Activated naive CD8-positive, alpha-beta T cell treated with anti-CD3 and anti-CD28 coated beads, Interleukin-2, amount 10 ng/mL, durations not matched to agents 7 days and 5 days (primary cell): ENCODE results near the gene RNF212. TPM values are rescaled to one million over a fixed set of nuclear protein-coding genes. Genes with fewer than 3 reads are reported as not detected.

ENCODE experiments used
- ATAC-seq: fragments of 150-1000 bp; cut with Tn5 transposase; one replicate; pipeline ENCODE4 v1.10.0; 2021; ENCODE audit warnings: low read depth, moderate library complexity
- POLR2A ChIA-PET: fragments of 350-600 bp; sonication (Branson Sonifier 250); formaldehyde crosslinking; loops from one replicate; lab custom pipeline; 2021; ENCODE audit warnings: antibody characterized with exemption; lab: Charles Lee
- DNase-seq: peaks from one replicate; pipeline ENCODE4 v3.0.0; 2021
- H3K27ac Mint-ChIP-seq: one replicate; pipeline ENCODE4 v1.8.0; 2022; ENCODE audit warnings: mild to moderate bottlenecking, mixed read lengths
- H3K27me3 Mint-ChIP-seq: one replicate; pipeline ENCODE4 v1.8.0; 2022; ENCODE audit warnings: mild to moderate bottlenecking, moderate library complexity, mixed read lengths
- H3K36me3 Mint-ChIP-seq: one replicate; pipeline ENCODE4 v1.8.0; 2021; ENCODE audit warnings: mild to moderate bottlenecking, mixed read lengths
- H3K4me1 Mint-ChIP-seq: one replicate; pipeline ENCODE4 v1.8.0; 2021; ENCODE audit warnings: mixed read lengths
- H3K4me3 Mint-ChIP-seq: one replicate; pipeline ENCODE4 v1.8.0; 2022; ENCODE audit warnings: mild to moderate bottlenecking, moderate library complexity, mixed read lengths
- H3K9me3 Mint-ChIP-seq: one replicate; pipeline ENCODE4 v1.8.0; 2021; ENCODE audit warnings: mixed read lengths
- total RNA-seq, 2 experiments: library from RNA; stranded (reverse); gene quantifications; one replicate each; pipeline ENCODE4 v1.2.3, GENCODE V29; 2021

The RNF212 gene
- total RNA-seq, 2 experiments from 2014 or later, result 7.3 to 8.1 TPM

DNA sequence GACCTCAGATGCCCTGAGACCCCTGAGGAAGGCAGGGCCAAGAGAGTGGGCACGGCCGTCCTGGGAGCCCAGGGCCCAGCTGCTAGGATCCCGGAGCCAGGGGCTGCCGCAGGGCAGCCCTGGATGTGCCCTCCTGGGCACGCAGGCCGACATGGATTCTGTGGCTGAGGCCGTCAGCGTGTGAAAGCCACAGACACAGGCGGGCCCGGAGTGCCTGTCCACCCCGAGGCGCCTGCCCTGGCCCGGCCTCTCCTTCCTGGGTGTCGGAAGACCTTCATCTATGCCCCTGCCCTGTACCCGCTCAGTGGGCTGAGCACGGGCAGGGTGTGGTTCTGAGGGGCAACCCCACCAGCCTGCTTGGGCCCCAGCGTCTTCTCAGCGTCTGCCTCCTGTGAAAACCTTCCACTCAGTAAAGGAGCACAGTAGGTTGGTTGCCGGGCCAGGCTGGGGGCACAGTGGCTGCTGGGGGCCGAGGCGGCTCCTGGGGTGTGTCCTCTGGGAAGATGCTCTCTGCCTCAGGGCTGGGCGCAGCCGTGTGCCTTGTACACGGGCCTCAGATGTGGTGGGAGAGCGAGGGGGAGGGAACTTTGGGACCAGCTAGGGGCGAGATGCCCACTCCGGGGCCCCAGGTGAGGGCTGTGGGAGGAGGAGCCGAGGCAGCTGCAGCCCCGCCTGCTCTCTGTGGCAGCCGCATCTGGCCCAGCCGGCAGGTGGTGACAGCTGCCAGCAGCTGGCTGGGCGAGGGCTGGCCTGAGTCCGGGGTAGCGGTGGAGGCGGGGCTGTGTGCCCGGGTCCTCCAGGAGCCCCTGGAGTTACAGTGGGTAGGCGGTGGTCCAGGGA lies 81.2 kb downstream of the RNF212 start:
- Mint-ChIP-seq H3K9me3 (no peaks in the 10 kb centered on the region), H3K36me3 (no peaks in the 10 kb centered on the region), H3K27ac (no peak overlapping the region), H3K4me1 (no peaks in the 10 kb centered on the region), H3K27me3 (no peaks in the 10 kb centered on the region), H3K4me3 (no peak overlapping the region)
- ATAC-seq, result peak; percentile 35
- DNase-seq, result no peak
- POLR2A ChIA-PET, result no interaction called here

DNA sequence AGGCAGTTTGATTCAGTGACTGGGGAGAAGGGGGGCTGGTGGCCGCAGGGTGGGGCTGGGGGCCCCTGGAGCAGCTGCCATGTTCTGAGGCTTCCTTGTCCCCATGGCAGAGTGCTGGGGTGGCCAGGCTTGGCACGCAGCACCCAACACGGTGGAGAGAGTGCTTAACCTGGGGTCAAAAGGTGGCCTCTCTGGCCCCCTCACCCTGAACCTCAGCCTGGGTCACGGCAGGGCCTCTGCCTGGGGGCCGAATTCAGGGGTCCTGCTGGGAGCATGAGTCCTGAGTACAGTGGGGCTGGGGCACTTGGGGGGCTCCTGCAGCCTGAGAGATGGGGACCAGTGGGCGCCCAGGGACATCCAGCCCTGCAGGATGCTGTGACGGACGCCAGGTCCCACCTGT lies 82.0 kb downstream of the RNF212 start:
- no peaks in the 10 kb centered on the region for H3K4me1 Mint-ChIP-seq
- H3K9me3 Mint-ChIP-seq, result no peaks in the 10 kb centered on the region
- DNase-seq (no peak), ATAC-seq (no peak)
- no peak overlapping the region for H3K4me3 Mint-ChIP-seq
- no peaks in the 10 kb centered on the region for H3K27me3 Mint-ChIP-seq
- POLR2A ChIA-PET, result no interaction called here
- H3K27ac Mint-ChIP-seq, result no peak overlapping the region
- H3K36me3 Mint-ChIP-seq, result no peaks in the 10 kb centered on the region

DNA sequence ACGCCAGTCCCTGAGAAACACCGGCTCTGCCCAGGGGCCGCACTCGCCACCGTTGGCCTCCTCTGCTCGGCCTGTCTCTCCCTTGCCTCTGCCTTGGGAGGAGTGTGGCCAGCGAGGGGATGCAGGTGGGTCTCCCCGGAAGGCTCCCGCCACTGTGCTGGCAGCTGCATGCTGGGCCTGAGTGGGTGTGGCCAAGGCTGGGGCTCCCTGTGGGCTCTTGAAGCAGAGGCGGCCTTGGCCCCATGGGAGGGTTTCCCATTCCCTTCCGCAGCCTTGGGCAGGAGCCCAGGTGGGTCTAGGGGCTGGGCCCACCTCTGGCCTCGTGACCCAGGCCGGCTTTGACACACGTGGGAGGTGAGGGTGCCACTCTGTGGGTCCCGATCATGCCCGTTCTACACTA lies 82.8 kb downstream of the RNF212 start:
- H3K9me3 Mint-ChIP-seq, result no peaks in the 10 kb centered on the region
- no peak overlapping the region for H3K4me3 Mint-ChIP-seq
- no peak overlapping the region for H3K27ac Mint-ChIP-seq
- H3K36me3 Mint-ChIP-seq, result no peaks in the 10 kb centered on the region
- DNase-seq (no peak), ATAC-seq (no peak)
- H3K4me1 Mint-ChIP-seq, result peaks cover 2% of the 10 kb centered on the region
- no peaks in the 10 kb centered on the region for H3K27me3 Mint-ChIP-seq
- POLR2A ChIA-PET, result no interaction called here

DNA sequence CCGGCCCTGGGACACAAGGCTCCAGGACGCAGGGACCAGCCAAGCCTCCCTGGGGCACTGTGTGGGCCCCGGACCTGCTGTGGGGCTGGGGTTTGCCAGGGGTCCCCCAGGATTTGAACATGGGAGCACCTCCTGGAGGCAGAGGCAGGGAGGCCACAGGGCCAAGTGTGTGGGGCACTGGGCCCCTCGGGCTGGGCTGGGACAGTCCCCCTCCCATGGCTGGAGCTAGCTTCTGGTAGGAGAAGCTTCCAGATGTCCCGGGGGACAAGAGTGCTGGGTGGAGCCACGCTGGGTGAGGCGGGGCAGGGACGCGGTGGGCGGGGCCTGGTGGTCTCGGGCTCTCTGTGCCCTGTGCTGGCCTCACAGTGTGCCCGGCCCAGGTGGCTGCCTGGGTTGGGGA lies 83.3 kb downstream of the RNF212 start:
- H3K9me3 Mint-ChIP-seq, result no peaks in the 10 kb centered on the region
- DNase-seq (no peak), ATAC-seq (no peak)
- H3K4me1 Mint-ChIP-seq, result peaks cover 2% of the 10 kb centered on the region
- no peaks in the 10 kb centered on the region for H3K27me3 Mint-ChIP-seq
- H3K36me3 Mint-ChIP-seq, result peaks cover 4% of the 10 kb centered on the region
- POLR2A ChIA-PET, result no interaction called here
- no peak overlapping the region for H3K27ac Mint-ChIP-seq
- no peak overlapping the region for H3K4me3 Mint-ChIP-seq

DNA sequence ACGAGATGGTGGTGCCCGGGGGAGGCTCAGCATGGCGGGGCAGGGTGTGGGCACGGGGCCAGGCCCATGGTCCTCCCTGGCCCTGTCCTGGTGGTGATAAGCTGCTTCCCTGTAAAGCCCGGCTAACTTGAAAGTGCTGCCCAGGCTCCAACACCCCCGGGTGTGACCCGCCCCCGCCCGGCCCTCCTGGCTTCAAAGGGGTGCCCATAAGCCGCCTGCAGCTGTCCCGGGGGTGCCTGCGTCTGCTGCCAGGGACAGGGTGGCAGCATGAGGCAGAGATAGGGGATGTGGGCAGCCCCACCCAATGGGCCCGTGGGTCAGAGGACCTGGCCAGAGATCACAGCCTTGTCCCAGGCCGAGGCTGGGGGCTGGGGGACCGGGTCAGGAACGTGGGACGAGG lies 83.8 kb downstream of the RNF212 start:
- POLR2A ChIA-PET, result no interaction called here
- DNase-seq (no peak), ATAC-seq (no peak)

DNA sequence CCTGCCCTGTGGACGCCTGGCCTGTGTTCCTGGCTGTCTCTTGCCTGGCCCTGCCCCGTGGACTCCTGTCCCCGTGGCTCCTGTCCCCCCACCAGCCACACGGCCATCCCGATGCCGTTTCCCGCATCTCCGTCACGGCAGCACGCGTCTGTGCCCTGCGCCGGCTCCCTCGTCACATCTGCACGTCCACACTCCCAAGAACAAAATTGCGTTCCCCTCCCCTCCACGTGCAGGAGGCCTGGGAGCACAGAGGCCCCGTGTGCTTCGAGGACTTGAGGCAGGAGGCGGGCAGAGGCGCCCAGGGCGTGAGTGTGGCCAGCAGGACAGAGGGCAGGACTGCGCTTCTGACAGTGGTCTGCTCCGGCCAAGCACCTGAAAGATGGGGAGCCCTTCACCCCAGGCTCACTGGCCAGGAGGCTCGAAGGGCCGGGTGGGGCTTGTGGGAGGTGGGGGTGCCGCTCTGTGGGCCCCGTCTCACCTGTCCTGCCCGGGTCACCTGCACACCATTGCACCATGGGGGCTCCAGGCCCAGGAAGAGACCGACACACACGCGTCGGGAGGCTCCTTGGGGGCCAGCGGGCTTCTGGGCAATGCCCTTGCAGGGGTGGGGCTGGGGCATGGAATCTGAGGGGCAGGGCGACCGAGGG lies 84.7 kb downstream of the RNF212 start:
- H3K4me1 Mint-ChIP-seq, result peaks cover 2% of the 10 kb centered on the region
- H3K36me3 Mint-ChIP-seq, result peaks cover 4% of the 10 kb centered on the region
- POLR2A ChIA-PET, result no interaction called here
- no peak overlapping the region for H3K27ac Mint-ChIP-seq
- no peak for ATAC-seq
- H3K9me3 Mint-ChIP-seq, result no peaks in the 10 kb centered on the region
- no peak overlapping the region for H3K4me3 Mint-ChIP-seq
- DNase-seq, result no peak
- H3K27me3 Mint-ChIP-seq, result no peaks in the 10 kb centered on the region

More for the DNA sequence above, 83.8 kb downstream of the RNF212 start:
- Mint-ChIP-seq H3K9me3 (no peaks in the 10 kb centered on the region), H3K27me3 (no peaks in the 10 kb centered on the region), H3K4me3 (no peak overlapping the region), H3K4me1 (peaks cover 2% of the 10 kb centered on the region), H3K27ac (no peak overlapping the region), H3K36me3 (peaks cover 4% of the 10 kb centered on the region)

DNA sequence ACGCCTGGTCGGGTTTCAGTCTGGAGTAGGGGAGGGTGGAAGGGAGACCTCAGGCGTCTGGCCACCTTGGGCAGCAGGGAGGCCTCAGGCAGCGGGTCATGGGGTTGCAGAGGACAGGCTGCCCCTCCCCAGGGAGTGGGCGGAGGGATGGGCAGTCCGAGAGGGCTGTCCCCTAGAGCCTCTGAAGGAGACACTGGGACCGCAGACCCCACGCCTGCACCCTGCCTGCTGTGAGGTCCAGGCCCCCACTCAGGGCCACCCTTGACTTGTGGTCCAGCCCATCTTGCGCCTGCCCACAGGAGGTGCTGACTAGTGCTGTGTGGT lies 85.5 kb downstream of the RNF212 start:
- POLR2A ChIA-PET, result no interaction called here
- Mint-ChIP-seq H3K36me3 (peaks cover 4% of the 10 kb centered on the region), H3K9me3 (no peaks in the 10 kb centered on the region), H3K27me3 (no peaks in the 10 kb centered on the region), H3K27ac (no peak overlapping the region), H3K4me1 (peaks cover 2% of the 10 kb centered on the region), H3K4me3 (no peak overlapping the region)
- DNase-seq (no peak), ATAC-seq (no peak)

DNA sequence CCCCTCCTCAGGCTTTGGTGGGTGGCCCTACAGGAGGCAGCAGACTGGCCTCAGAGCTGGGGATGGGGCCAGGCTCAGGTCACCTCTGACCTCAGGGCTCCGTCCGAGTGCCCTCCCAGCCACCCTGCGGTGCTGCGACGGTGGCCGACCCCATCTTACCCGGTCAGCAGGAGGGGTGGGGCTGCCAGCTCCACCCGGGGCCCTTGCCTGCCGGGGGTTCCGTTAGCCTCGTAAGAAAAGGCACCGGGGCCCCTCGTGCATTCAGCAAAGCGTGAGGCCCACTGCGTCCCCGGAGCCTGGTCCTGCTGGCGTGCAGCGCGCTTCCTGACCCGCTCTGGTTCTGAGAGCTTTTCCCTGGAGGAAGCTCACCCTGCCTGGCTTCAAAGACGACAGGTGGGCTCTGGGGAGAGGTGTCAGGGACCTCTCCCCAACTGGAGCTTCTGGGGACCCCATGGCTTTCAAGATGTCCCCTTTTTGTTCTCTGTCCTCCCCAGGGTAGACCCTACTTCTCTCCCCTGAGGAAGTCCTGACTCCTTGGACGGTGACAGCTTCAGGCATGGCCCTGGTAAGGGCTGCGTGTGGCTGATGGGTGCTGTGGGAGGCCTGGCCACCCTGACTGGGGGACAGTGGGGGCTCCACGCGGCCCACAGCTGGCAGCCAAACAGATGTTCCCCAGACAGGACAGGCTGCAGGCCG lies 86.0 kb downstream of the RNF212 start:
- H3K4me1 Mint-ChIP-seq, result peaks cover 2% of the 10 kb centered on the region
- H3K4me3 Mint-ChIP-seq, result no peak overlapping the region
- H3K9me3 Mint-ChIP-seq, result no peaks in the 10 kb centered on the region
- DNase-seq (no peak), ATAC-seq (no peak)
- POLR2A ChIA-PET, result no interaction called here
- no peaks in the 10 kb centered on the region for H3K27me3 Mint-ChIP-seq
- H3K36me3 Mint-ChIP-seq, result peaks cover 4% of the 10 kb centered on the region
- H3K27ac Mint-ChIP-seq, result no peak overlapping the region

DNA sequence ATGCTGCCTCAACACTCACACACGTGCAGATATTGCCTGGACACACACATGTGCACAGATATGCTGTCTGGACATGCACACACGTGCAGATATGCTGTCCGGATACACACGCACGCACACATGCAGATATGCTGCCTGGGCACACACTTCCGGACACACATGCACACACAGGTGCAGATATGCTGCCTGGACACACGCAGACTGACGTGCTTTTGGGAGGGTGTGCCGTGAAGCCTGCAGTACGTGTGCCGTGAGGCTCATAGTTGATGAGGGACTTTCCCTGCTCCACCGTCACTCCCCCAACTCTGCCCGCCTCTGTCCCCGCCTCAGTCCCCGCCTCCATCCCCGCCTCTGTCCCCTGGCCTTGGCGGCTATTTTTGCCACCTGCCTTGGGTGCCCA lies 87.2 kb downstream of the RNF212 start:
- peaks cover 4% of the 10 kb centered on the region for H3K36me3 Mint-ChIP-seq
- POLR2A ChIA-PET, result no interaction called here
- peaks cover 2% of the 10 kb centered on the region for H3K4me1 Mint-ChIP-seq
- no peak overlapping the region for H3K27ac Mint-ChIP-seq
- DNase-seq (no peak), ATAC-seq (peak; percentile 53)
- no peak overlapping the region for H3K4me3 Mint-ChIP-seq
- no peaks in the 10 kb centered on the region for H3K9me3 Mint-ChIP-seq
- no peaks in the 10 kb centered on the region for H3K27me3 Mint-ChIP-seq

DNA sequence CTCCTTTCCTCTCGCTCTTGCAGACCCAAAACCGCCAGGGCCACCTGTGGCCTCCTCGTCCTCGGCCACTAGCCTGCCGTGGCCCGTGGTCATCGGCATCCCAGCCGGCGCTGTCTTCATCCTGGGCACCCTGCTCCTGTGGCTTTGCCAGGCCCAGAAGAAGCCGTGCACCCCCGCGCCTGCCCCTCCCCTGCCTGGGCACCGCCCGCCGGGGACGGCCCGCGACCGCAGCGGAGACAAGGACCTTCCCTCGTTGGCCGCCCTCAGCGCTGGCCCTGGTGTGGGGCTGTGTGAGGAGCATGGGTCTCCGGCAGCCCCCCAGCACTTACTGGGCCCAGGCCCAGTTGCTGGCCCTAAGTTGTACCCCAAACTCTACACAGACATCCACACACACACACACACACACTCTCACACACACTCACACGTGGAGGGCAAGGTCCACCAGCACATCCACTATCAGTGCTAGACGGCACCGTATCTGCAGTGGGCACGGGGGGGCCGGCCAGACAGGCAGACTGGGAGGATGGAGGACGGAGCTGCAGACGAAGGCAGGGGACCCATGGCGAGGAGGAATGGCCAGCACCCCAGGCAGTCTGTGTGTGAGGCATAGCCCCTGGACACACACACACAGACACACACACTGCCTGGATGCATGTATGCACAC lies 88.3 kb downstream of the RNF212 start:
- Mint-ChIP-seq H3K36me3 (peaks cover 4% of the 10 kb centered on the region), H3K4me1 (peaks cover 2% of the 10 kb centered on the region), H3K27me3 (no peaks in the 10 kb centered on the region), H3K4me3 (no peak overlapping the region), H3K9me3 (no peaks in the 10 kb centered on the region), H3K27ac (peak overlapping the region; percentile 52)
- POLR2A ChIA-PET, result no interaction called here
- DNase-seq, result no peak
- ATAC-seq, result no peak

DNA sequence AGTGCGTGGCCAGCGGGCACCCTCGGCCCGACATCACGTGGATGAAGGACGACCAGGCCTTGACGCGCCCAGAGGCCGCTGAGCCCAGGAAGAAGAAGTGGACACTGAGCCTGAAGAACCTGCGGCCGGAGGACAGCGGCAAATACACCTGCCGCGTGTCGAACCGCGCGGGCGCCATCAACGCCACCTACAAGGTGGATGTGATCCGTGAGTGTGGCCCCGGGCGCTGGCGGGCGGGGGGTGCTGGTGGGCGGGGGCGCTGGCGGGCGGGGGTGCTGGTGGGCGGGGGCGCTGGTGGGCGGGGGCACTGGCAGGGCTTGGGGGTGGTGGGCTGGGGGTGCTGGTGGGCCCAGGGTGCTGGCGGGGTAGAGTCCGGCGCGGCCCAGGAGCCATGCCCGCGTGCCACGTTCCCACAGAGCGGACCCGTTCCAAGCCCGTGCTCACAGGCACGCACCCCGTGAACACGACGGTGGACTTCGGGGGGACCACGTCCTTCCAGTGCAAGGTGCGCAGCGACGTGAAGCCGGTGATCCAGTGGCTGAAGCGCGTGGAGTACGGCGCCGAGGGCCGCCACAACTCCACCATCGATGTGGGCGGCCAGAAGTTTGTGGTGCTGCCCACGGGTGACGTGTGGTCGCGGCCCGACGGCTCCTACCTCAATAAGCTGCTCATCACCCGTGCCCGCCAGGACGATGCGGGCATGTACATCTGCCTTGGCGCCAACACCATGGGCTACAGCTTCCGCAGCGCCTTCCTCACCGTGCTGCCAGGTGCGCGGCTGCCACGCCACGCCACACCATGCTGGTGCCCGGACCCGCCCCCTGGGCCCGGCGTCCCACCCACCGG lies 89.2 kb downstream of the RNF212 start:
- Mint-ChIP-seq H3K9me3 (no peaks in the 10 kb centered on the region), H3K36me3 (peaks cover 4% of the 10 kb centered on the region), H3K4me3 (no peak overlapping the region), H3K27ac (no peak overlapping the region), H3K4me1 (peaks cover 2% of the 10 kb centered on the region), H3K27me3 (no peaks in the 10 kb centered on the region)
- DNase-seq, result no peak
- POLR2A ChIA-PET, result no interaction called here
- no peak for ATAC-seq

DNA sequence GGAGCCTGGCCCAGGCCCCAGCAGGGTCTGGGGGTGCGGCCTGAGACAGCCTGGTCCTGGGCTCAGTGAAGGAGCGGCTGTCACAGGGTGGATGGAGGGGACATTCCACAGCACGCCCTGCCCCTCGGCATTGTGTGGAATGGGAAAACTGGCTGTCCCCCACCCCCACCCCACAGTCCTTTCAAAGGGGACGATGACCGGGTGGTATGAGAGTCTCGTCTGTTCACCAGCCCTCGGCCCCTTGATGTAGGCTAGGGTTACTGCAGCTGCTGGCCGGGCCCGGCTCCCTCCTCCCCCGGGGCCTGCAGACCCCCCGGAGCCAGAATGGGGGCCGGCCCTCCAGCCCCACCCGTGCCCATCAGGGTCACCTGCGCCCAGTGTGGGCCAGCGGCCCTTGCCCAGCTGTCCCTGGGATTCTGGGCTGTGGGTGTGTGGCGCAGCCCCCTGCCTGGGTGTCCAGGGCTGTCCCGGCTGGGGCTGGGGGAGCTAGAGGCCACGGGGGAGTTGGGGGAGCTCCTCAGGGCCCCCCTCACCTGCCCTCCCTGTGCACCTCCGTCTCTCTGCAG lies 90.2 kb downstream of the RNF212 start:
- ATAC-seq (no peak), DNase-seq (no peak)
- Mint-ChIP-seq H3K27me3 (no peaks in the 10 kb centered on the region), H3K9me3 (no peaks in the 10 kb centered on the region), H3K4me3 (no peak overlapping the region), H3K4me1 (peaks cover 2% of the 10 kb centered on the region), H3K36me3 (peaks cover 4% of the 10 kb centered on the region), H3K27ac (no peak overlapping the region)
- POLR2A ChIA-PET, result no interaction called here

DNA sequence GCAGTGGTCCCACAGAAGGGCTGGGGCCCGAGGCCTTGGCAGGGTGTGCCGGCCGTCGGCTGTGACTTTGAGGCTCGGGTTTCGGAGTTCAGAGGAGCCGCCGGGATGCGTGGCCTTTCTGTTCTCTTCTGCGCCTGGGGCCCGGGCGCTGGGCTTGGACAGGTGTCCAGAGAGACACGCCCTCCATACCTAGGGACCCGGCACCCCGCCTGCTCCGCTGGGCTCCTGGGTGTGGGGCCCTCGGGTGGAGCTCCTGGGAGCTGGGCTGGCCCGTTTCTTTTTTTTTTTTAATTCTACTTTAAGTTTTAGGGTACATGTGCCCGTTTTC lies 90.7 kb downstream of the RNF212 start:
- no peak for DNase-seq
- POLR2A ChIA-PET, result no interaction called here

More for the DNA sequence above, 90.7 kb downstream of the RNF212 start:
- ATAC-seq, result no peak
- peaks cover 2% of the 10 kb centered on the region for H3K4me1 Mint-ChIP-seq
- H3K36me3 Mint-ChIP-seq, result peaks cover 4% of the 10 kb centered on the region
- H3K4me3 Mint-ChIP-seq, result no peak overlapping the region
- H3K27ac Mint-ChIP-seq, result no peak overlapping the region
- no peaks in the 10 kb centered on the region for H3K9me3 Mint-ChIP-seq
- no peaks in the 10 kb centered on the region for H3K27me3 Mint-ChIP-seq
